Mammary epithelial cell (primary cell): ENCODE results near the gene SMPD1.

Experiments
- EZH2 ChIP-seq: IDR thresholded peaks from 2 replicates; pipeline ENCODE4 v1.6.1; 2012; ENCODE audit warnings: low read length, inconsistent platforms, borderline replicate concordance
- TF ChIP-seq, protein P1 (sequence below), 2 donors: IDR thresholded peaks in 1 of 2; conservative IDR thresholded peaks in 1 of 2; 2 replicates each; pipeline ENCODE4 v1.5.1; 2011 to 2012; ENCODE audit warnings: inconsistent platforms in 2 of 2, low read length in 2 of 2, mild to moderate bottlenecking in 2 of 2, control low read depth in 1 of 2, low read depth in 1 of 2; ENCODE audit not compliant: insufficient read depth in 1 of 2; ENCODE audit errors: extremely low read depth in 1 of 2

DNA sequence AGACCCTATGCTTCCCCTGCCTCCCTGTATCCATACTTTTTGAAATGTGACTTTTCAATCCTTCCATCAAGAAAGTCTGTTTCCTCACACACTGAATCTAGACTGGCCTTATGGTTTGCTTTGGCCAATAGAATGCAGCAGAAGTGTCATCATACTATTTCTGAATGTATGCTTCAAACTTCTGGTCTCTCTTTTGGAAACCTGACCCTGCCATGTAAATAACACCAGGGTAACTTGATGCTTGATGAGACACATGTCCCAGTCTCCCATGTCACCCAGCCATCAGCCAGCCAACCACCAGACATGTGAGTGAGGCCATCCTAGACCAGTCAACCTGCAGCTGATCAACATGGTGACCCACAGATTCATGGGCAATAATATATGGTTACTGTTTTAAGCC is 40.2 kb upstream of the SMPD1 start:
- TF ChIP-seq, protein P1, sequence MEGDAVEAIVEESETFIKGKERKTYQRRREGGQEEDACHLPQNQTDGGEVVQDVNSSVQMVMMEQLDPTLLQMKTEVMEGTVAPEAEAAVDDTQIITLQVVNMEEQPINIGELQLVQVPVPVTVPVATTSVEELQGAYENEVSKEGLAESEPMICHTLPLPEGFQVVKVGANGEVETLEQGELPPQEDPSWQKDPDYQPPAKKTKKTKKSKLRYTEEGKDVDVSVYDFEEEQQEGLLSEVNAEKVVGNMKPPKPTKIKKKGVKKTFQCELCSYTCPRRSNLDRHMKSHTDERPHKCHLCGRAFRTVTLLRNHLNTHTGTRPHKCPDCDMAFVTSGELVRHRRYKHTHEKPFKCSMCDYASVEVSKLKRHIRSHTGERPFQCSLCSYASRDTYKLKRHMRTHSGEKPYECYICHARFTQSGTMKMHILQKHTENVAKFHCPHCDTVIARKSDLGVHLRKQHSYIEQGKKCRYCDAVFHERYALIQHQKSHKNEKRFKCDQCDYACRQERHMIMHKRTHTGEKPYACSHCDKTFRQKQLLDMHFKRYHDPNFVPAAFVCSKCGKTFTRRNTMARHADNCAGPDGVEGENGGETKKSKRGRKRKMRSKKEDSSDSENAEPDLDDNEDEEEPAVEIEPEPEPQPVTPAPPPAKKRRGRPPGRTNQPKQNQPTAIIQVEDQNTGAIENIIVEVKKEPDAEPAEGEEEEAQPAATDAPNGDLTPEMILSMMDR (conservative IDR thresholded peaks at IDR 0.05 in 1 of 2, IDR thresholded peaks at IDR 0.05 in 1 of 2; ENCODE audit: extremely low read depth in 1 of 2, insufficient read depth in 1 of 2, low read depth in 1 of 2, low read length in 2 of 2) = no peak
- TF ChIP-seq EZH2 = no peak
